ENCODE measurements around the gene NDEL1. TPM values are rescaled to one million over a fixed set of nuclear protein-coding genes. Genes with fewer than 3 reads are reported as not detected.

The NDEL1 gene
- total RNA-seq, 1 donor = 69.8 TPM

DNA sequence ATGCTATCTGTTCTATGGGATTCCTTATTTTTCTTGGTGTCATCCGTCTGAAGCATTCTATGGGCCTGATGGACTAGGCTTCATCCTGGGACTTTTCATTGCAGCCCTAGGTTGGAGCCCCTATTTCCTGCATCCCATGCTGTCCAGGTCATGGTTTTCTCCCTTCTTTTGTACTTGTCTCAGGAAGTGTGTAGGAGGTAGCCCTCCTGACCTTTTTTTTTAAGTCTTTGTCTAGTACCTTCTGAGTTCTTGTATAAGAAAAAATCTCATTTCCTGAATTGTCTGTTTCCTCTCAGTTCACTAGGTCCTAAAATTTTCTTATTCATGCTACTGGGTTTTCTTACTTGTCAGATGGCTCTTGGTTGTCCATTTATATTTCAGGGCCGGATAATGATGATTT is 6.0 kb downstream of the NDEL1 start:
- H3K4me3 ChIP-seq (ENCODE audit: insufficient read depth, low read length) = no peak overlapping the region
- no peak overlapping the region for H3K27ac ChIP-seq (ENCODE audit: low read depth, low read length)
- H3K4me2 ChIP-seq (ENCODE audit: insufficient read depth, low read length) = no peak overlapping the region
- H3K4me1 ChIP-seq (ENCODE audit: insufficient read depth, low read length) = peaks cover 16% of the 10 kb centered on the region
- H4K20me1 ChIP-seq (ENCODE audit: insufficient read depth, low read length) = peaks cover 79% of the 10 kb centered on the region
- DNase-seq (ENCODE audit: insufficient read length, low spot score, missing footprints) = no peak
- H2AFZ ChIP-seq (ENCODE audit: low read length) = no peak overlapping the region
- TF ChIP-seq, protein P1, sequence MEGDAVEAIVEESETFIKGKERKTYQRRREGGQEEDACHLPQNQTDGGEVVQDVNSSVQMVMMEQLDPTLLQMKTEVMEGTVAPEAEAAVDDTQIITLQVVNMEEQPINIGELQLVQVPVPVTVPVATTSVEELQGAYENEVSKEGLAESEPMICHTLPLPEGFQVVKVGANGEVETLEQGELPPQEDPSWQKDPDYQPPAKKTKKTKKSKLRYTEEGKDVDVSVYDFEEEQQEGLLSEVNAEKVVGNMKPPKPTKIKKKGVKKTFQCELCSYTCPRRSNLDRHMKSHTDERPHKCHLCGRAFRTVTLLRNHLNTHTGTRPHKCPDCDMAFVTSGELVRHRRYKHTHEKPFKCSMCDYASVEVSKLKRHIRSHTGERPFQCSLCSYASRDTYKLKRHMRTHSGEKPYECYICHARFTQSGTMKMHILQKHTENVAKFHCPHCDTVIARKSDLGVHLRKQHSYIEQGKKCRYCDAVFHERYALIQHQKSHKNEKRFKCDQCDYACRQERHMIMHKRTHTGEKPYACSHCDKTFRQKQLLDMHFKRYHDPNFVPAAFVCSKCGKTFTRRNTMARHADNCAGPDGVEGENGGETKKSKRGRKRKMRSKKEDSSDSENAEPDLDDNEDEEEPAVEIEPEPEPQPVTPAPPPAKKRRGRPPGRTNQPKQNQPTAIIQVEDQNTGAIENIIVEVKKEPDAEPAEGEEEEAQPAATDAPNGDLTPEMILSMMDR (IDR thresholded peaks at IDR 0.05; ENCODE audit: extremely low read depth, low read depth, low read length) = no peak
- H3K79me2 ChIP-seq (ENCODE audit: insufficient read depth, low read length) = peaks cover 97% of the 10 kb centered on the region
- H3K36me3 ChIP-seq (ENCODE audit: insufficient read depth, low read length) = peaks cover 56% of the 10 kb centered on the region
- H3K27me3 ChIP-seq (ENCODE audit: insufficient read depth, low read length) = no peaks in the 10 kb centered on the region
- no peaks in the 10 kb centered on the region for H3K9me3 ChIP-seq (ENCODE audit: low read depth, low read length)

DNA sequence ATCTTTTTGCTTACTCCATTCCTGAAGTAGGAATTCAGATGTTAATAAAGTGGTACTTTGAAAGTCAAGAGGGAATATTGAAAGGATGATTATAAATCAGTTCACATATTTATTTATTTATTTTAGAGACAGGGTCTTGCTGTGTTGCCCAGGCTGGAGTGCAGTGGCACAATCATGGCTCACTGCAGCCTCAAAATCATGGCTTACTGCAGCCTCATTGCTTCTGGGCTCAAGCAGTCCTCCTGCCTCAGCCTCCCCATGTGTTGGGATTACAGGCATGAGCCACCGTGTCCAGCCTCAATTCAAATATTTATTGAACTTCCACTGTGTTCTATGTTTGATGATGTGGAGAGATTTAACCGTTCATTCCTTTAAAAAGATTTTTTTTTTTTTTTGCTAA is 6.6 kb downstream of the NDEL1 start:
- Histone ChIP-seq H4K20me1 (ENCODE audit: insufficient read depth, low read length) (peaks cover 77% of the 10 kb centered on the region), H3K36me3 (ENCODE audit: insufficient read depth, low read length) (peaks cover 60% of the 10 kb centered on the region), H3K27ac (ENCODE audit: low read depth, low read length) (no peak overlapping the region), H3K4me2 (ENCODE audit: insufficient read depth, low read length) (no peak overlapping the region), H3K4me1 (ENCODE audit: insufficient read depth, low read length) (peaks cover 14% of the 10 kb centered on the region), H3K9me3 (ENCODE audit: low read depth, low read length) (no peaks in the 10 kb centered on the region), H2AFZ (ENCODE audit: low read length) (no peak overlapping the region), H3K27me3 (ENCODE audit: insufficient read depth, low read length) (no peaks in the 10 kb centered on the region), H3K4me3 (ENCODE audit: insufficient read depth, low read length) (no peak overlapping the region), H3K79me2 (ENCODE audit: insufficient read depth, low read length) (peaks cover 95% of the 10 kb centered on the region)
- TF ChIP-seq, protein P1 (IDR thresholded peaks at IDR 0.05; ENCODE audit: extremely low read depth, low read depth, low read length) = no peak
- DNase-seq (ENCODE audit: insufficient read length, low spot score, missing footprints) = no peak

DNA sequence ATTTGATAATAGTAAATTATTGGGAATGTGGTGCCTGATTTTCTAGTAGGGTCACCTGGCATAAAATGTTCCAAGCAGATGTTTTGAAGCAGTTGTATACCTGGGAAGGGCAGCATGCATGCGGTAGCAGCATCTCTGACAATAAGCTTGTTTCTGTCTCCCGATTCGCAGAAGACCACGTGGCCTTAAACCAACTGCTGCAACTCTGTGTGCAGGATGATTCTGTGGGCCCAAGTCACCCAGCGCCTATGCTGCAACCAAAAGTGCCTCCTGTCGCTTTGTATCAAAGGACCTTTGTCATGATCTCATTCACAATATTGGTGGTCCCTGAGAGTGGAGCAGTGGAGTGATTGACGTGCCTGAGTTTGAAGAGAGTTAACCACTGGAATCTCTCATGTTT is 8.1 kb downstream of the NDEL1 start:
- peaks cover 67% of the 10 kb centered on the region for H3K36me3 ChIP-seq (ENCODE audit: insufficient read depth, low read length)
- H2AFZ ChIP-seq (ENCODE audit: low read length) = no peak overlapping the region
- no peak overlapping the region for H3K4me3 ChIP-seq (ENCODE audit: insufficient read depth, low read length)
- peaks cover 6% of the 10 kb centered on the region for H3K4me1 ChIP-seq (ENCODE audit: insufficient read depth, low read length)
- TF ChIP-seq, protein P1 (IDR thresholded peaks at IDR 0.05; ENCODE audit: extremely low read depth, low read depth, low read length) = no peak
- H3K9me3 ChIP-seq (ENCODE audit: low read depth, low read length) = no peaks in the 10 kb centered on the region
- H4K20me1 ChIP-seq (ENCODE audit: insufficient read depth, low read length) = peaks cover 63% of the 10 kb centered on the region
- H3K79me2 ChIP-seq (ENCODE audit: insufficient read depth, low read length) = peaks cover 95% of the 10 kb centered on the region
- no peak overlapping the region for H3K4me2 ChIP-seq (ENCODE audit: insufficient read depth, low read length)
- H3K27me3 ChIP-seq (ENCODE audit: insufficient read depth, low read length) = no peaks in the 10 kb centered on the region
- H3K27ac ChIP-seq (ENCODE audit: low read depth, low read length) = no peak overlapping the region
- DNase-seq (ENCODE audit: insufficient read length, low spot score, missing footprints) = no peak

DNA sequence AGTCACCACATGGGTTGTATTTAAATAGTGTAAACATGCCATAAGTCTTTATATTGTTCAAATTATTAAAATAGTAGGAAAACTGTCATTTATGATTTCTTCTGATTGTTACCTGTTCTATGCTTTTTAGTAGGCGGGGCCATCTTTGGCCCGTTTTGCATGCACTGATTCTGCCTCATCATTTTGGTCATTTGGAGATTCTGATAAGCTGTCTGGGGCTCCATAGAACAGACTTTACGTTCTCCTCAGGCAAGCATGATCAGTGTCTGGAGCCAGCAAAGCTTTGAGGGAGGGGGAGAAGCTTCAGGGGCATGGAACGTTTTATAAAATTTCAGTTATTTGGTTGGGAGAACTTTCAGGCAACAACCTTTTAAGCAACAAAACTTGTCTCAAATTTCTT is 8.8 kb downstream of the NDEL1 start:
- H2AFZ ChIP-seq (ENCODE audit: low read length) = no peak overlapping the region
- DNase-seq (ENCODE audit: insufficient read length, low spot score, missing footprints) = no peak
- H3K79me2 ChIP-seq (ENCODE audit: insufficient read depth, low read length) = peaks cover 93% of the 10 kb centered on the region
- no peak overlapping the region for H3K4me3 ChIP-seq (ENCODE audit: insufficient read depth, low read length)
- no peaks in the 10 kb centered on the region for H3K9me3 ChIP-seq (ENCODE audit: low read depth, low read length)
- peaks cover 61% of the 10 kb centered on the region for H4K20me1 ChIP-seq (ENCODE audit: insufficient read depth, low read length)
- peaks cover 72% of the 10 kb centered on the region for H3K36me3 ChIP-seq (ENCODE audit: insufficient read depth, low read length)
- H3K27ac ChIP-seq (ENCODE audit: low read depth, low read length) = no peak overlapping the region
- H3K4me1 ChIP-seq (ENCODE audit: insufficient read depth, low read length) = peaks cover 6% of the 10 kb centered on the region
- TF ChIP-seq, protein P1 (IDR thresholded peaks at IDR 0.05; ENCODE audit: extremely low read depth, low read depth, low read length) = no peak
- no peaks in the 10 kb centered on the region for H3K27me3 ChIP-seq (ENCODE audit: insufficient read depth, low read length)
- H3K4me2 ChIP-seq (ENCODE audit: insufficient read depth, low read length) = no peak overlapping the region
